ENCODE data around the gene IPO13.

IPO13 gene

GRCh38 chr1:43980255-43981134, 33.7 kb downstream of the IPO13 start:
- in situ Hi-C loops (cut with MboI; ENCODE audit: low pct_unique_long_range_greater_than_20kb, low sequenced_read_pairs) = no loop called here
- DNase-seq = no peak

- in situ Hi-C loops (cut with MboI; ENCODE audit: low pct_unique_long_range_greater_than_20kb, low sequenced_read_pairs) = no loop called here
- no peak for DNase-seq
These were observed 34.4 kb downstream of the IPO13 start for GRCh38 chr1:43981135-43981491.

- in situ Hi-C loops (cut with MboI; ENCODE audit: low pct_unique_long_range_greater_than_20kb, low sequenced_read_pairs) = no loop called here
- DNase-seq = no peak
These were observed 34.9 kb downstream of the IPO13 start for GRCh38 chr1:43981636-43982035.

- no peak for DNase-seq
- in situ Hi-C loops (cut with MboI; ENCODE audit: low pct_unique_long_range_greater_than_20kb, low sequenced_read_pairs) = no loop called here
These were observed 35.5 kb downstream of the IPO13 start for GRCh38 chr1:43982241-43982640.

DNA sequence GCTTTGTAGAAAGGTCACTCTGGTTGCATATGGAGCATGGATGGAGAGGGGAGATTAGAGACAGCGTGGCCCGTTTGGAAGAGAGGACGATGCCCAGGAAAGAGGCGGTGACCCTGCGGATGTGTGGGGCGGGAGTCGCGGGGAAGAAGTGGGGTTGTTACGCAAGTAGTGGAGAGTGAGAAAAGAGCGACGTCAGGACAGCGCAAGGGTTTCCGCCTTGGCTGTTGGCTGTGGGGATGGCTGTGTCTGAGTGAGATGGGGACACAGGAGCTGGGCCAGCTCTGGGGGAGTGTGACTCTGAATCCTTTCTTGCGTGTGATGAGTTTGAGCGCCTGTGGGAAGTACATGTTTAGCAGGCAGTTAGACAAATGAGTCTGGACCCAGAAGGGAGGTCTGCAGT, 36.1 kb downstream of the IPO13 start:
- in situ Hi-C loops (cut with MboI; ENCODE audit: low pct_unique_long_range_greater_than_20kb, low sequenced_read_pairs) = no loop called here
- peak; percentile 24 for DNase-seq

DNA sequence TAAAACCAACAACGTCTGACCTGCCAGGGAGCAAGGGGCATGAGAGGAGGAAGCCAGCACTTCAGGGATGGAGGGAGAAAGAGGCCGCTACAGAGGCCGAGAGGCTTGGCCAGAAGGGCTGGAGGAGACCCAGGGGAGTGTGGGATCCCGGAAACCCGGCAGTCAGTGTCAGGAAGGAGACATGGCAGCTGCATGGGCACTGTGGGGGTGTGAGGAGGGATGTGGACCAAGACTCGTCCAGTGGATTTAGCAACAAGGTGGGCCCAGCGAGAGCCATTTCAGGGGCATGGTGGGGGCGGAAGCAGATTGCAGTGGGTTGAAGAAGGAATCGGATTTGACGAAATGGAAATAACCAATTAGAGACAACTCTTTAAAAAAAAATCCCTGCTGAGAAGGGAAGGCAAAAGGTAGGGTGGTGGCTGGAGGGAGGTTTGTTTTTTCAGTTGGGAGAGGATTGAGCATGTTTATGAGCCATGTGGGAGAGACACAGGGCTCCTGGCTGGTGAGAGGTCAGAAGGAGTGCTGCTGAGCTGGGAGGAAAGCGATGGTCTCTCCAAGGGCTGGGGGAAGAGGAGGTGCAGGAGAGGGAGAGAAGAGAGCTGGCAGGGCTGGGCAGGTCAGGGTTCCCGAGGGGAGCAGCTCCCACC, 36.6 kb downstream of the IPO13 start:
- in situ Hi-C loops (cut with MboI; ENCODE audit: low pct_unique_long_range_greater_than_20kb, low sequenced_read_pairs) = no loop called here
- no peak for DNase-seq

GRCh38 chr1:43984855-43985254, 38.1 kb downstream of the IPO13 start:
- no peak for DNase-seq
- in situ Hi-C loops (cut with MboI; ENCODE audit: low pct_unique_long_range_greater_than_20kb, low sequenced_read_pairs) = no loop called here

GRCh38 chr1:43985984-43986595, 39.3 kb downstream of the IPO13 start:
- in situ Hi-C loops (cut with MboI; ENCODE audit: low pct_unique_long_range_greater_than_20kb, low sequenced_read_pairs) = no loop called here
- DNase-seq = no peak

DNA sequence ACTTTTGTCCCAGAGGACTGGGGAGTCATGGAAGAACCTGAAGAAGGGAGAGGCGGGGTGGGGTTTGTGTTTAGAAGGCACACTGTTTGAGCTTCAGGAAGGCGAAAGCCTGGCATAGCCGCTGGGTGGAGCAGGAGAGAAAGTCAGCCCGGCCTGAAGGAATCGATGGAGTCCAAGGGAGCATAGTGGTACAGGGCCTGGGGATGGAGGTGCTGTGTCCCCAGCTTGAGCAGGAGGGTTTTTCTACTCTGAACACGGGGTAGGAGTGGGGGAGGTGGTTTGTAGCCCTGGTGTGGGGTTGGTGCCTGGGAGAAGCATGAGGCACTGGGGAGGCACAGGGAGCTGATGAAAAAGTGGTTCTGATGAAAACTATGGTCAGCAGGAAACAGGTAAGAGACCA, 40.0 kb downstream of the IPO13 start:
- in situ Hi-C loops (cut with MboI; ENCODE audit: low pct_unique_long_range_greater_than_20kb, low sequenced_read_pairs) = no loop called here
- no peak for DNase-seq

GRCh38 chr1:43987159-43987902, 40.6 kb downstream of the IPO13 start:
- no peak for DNase-seq
- in situ Hi-C loops (cut with MboI; ENCODE audit: low pct_unique_long_range_greater_than_20kb, low sequenced_read_pairs) = no loop called here

GRCh38 chr1:43990271-43991199, 43.8 kb downstream of the IPO13 start:
- no peak for DNase-seq

DNA sequence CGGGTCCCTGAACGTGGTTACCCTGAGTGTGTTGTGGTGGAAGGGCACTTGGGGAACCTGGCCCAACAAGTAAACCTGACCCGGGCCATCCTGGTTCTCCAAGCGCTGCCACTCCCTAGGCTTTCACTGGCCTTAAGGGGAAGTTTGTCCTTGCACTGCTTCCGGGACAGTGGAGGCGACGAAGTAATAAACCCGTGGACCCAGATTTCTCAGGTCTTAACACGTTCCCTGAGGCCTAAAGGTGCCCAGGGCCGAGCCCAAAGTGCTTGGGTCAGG, 44.4 kb downstream of the IPO13 start:
- in situ Hi-C loops (cut with MboI; ENCODE audit: low pct_unique_long_range_greater_than_20kb, low sequenced_read_pairs) = no loop called here
- DNase-seq = no peak

More at GRCh38 chr1:43990271-43991199, 43.8 kb downstream of the IPO13 start:
- in situ Hi-C loops (cut with MboI; ENCODE audit: low pct_unique_long_range_greater_than_20kb, low sequenced_read_pairs) = no loop called here

DNA sequence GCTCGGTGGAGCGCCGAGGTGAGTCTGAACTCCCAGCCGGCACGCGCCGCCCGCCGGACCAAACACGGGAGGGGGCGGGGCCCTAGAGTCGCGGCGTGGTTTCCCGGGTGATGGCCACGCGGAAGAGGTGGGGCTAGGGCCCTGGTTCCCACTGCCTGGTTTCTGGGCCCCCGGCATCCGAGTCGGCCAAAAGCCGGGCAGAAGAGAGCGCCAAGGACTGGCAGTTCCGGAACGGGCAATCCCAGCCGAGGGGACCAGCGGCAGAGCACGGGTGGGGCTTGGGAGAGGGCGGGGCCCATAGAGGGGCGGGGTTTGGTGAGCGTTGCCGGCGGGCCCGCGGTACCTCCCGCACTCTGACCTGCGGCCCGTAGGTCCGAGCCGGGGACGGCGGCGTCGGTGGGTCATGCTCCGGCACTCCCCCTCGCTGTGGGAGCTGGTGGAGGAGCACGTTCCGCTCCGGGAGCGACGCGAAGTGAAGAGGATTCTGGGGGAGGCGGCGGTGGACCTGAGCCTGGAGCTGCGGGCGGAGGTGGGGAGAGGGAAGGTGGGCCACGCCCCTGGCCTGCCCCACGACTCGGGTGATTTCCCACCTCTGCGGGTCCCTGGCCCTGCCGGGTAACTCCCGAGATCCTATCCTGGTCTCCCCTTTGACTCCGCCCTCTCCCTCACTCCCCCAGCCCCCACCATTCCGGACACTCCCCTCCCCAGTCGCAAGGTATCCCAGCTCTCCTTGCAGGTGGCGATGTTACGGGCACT, 44.9 kb downstream of the IPO13 start, which contains the start of gene CCDC24:
Gene CCDC24, plus strand, starts transcription at position 124 of the 756 bp plus-strand sequence. Its CDS starts 280 bp downstream, at position 404.
- in situ Hi-C loops (cut with MboI; ENCODE audit: low pct_unique_long_range_greater_than_20kb, low sequenced_read_pairs) = no loop called here
- peak; percentile 75 for DNase-seq

- no peak for DNase-seq
- in situ Hi-C loops (cut with MboI; ENCODE audit: low pct_unique_long_range_greater_than_20kb, low sequenced_read_pairs) = no loop called here
These were observed 45.7 kb downstream of the IPO13 start for GRCh38 chr1:43992232-43992995.

DNA sequence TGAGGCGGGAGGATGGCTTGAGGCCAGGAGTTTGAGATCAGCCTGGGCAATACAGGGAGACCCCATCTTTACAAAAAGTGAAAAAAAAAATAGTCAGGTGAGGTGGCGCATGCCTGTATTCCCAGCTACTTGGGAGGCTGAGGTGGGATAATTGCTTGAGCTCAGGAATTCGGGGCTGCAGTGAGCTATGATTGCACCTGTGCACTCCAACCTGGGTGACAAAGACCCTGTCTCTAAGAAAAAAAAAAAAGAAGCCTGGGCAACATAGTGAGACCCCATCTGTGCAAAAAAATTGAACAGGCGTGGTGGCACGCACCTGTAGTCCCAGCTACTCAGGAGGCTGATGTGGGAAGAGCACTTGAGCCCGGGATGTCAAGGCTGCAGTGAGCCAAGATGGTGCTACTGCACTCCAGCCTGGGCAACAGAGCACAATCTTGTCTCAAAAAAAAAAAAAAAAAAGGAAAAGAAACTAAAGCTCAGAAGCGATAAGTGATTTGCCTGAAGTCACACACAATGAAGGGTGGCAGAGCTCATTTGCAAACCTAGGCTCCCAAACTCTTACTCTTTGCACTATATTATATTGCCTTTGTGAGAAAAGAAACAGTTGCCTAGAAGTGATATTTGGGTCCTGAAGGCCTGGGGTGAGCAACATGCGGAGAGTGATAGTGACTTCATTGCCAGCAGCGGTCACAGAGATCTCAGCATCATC, 46.6 kb downstream of the IPO13 start:
- DNase-seq = no peak
- in situ Hi-C loops (cut with MboI; ENCODE audit: low pct_unique_long_range_greater_than_20kb, low sequenced_read_pairs) = no loop called here

DNA sequence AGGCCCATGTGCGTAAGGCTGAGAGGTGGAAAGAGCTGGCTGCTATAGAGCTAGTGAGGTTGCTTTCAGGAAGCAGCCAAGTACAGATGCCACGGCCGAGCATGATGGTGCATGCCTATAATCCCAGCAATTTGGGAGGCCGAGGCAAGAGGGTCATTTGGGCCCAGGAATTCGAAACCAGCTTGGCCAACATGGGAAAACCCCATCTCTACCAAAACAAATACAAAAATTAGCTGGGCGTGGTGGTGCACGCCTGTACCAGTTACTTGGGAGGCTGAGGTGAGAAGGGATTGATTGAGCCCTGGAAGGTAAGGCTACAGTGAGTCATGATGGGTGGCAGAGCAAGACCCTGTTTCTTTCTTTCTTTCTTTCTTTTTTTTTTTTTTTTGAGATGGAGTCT, 47.3 kb downstream of the IPO13 start:
- in situ Hi-C loops (cut with MboI; ENCODE audit: low pct_unique_long_range_greater_than_20kb, low sequenced_read_pairs) = no loop called here
- DNase-seq = no peak

Measured in KBM-7 (cell line).